K562 treated with DMSO at 1 percent for 12 hours (cell line): ENCODE results near the gene PRAF2. TPM values are rescaled to one million over a fixed set of nuclear protein-coding genes. Genes with fewer than 3 reads are reported as not detected.

Experiments used
- total RNA-seq: library from RNA; unstranded; fragments of 300-600 nt; gene quantifications from 2 replicates; pipeline ENCODE4 v1.2.3, GENCODE V29; 2022; ENCODE audit not compliant: insufficient read depth

The PRAF2 gene
- total RNA-seq = 4.3 and 5.9 TPM in 2 replicates

DNA sequence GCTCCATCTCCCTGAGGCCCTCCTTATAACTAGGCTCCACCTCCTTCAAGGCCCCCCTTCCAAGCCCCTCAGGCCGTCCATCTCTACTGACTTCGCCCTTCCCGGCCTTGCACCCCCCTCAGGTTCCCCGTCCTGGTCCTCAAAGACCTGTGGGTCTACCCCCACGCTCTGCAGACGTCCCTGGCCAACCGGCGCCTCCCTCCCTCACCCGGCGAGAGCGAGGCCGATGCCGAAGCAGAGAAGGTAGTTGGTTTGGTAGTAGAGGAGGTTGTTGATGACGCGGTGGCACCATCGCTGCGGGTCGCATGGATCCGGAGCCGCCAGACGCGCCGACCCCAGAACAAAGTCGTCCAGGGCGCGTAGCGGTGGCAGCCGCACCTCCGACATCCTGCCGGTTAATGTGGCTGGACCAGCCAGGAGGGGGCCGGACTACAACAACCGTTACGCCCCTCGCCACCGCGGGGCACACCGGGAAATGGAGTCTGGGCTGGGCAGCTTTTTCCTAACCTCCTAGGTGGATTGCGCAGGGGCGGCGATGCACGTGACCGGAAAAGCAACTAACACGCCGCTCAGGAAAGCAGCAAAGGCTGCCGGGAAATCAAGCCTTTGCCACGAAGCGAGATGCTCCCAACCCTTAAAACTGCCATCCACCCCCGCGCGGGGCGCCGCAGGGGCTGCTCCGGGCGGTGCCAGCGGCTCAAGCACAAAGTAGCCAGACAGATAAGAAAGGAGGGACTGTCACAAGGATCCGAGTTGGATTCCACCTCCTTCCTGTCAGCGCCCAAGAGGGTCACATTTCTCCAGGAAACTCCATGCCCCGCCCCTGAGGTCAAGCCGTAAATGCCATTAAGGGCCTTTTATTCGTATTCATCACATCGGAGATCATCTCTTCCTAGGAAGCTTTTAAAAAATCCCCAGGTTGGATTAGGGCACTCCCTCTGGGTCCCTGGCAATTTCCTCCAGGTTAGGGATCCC, at the start of gene PRAF2:
TSS of gene PRAF2 (minus strand) at position 402 of the 975 bp plus-strand sequence. CDS start at position 387, 15 bp downstream.

DNA sequence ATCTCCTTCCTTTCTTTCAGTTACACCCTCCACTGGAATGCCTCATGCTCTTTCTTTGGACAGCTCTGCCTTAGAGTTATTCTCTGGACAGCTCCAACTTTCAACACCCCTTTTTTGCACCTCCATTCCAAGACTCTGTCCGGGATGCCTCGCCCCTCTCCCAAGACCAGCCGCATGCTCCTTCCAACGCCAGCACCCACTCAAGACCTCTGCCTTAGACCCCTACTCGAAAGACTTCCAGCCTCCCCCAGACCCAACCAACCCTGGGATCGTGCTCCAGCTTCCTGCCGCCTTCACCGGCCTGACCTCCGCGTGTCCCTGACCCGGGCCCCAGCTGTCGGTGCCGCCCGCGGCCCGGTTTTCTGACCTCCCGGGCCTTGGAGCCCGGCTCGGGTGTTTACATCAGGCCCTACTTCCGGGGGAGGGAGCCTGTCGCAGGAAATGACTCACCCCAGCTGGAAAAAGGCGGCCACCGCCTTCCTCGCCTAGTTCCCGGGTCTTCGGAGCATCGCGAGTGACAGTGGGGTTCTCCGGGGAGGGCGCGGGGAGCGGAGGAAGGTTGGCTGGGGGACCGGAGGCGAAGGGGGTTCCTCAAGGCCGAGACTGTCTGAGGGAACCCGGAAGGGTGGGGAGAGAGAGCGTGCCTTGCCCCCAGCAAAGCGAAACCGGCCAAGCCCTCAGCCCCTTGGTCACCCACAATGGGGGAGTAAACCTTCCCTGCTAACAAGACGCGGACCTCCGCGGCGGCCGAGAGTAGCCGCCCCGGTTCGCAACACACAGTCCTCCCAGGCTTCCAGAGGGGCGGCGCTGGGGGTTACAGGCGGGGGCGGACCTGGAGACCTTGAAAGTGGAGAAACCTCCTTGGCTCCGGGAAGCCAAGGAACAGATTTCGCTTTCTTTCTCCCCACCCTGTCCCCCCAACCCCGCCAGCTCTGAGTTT, 6.0 kb upstream of the PRAF2 start, which contains the start of gene WDR45:
TSS of gene WDR45 (minus strand) at position 399 of the 940 bp plus-strand sequence. CDS start 1,792 bp downstream, outside the sequence.

GRCh38 chrX:49058794-49059193, 15.0 kb downstream of the PRAF2 start, which contains the start of gene CCDC120:
CCDC120 (plus strand) TSS chrX:49058999; CDS start chrX:49062042, 3,043 bp downstream.

GRCh38 chrX:49043220-49043986, 30.4 kb downstream of the PRAF2 start, which contains the start of gene TFE3:
TFE3 (minus strand) TSS chrX:49043357; CDS start chrX:49043226, 131 bp downstream.

Other genes with a start within 250 kb of the PRAF2 start
- gene ERAS, start 247.5 kb downstream of the PRAF2 start, total RNA-seq = not detected in 2 replicates
- gene PCSK1N, start 238.4 kb downstream of the PRAF2 start, total RNA-seq = 1.3 TPM in 1 of 2 replicates, not detected in the other
- 195 and 296 TPM in 2 replicates for gene TIMM17B, start 176.2 kb downstream of the PRAF2 start, total RNA-seq
- gene PQBP1, start 176.1 kb downstream of the PRAF2 start, total RNA-seq = 213 and 271 TPM in 2 replicates
- 31.7 and 33.0 TPM in 2 replicates for gene SLC35A2, start 162.4 kb downstream of the PRAF2 start, total RNA-seq
- gene PIM2, start 155.0 kb downstream of the PRAF2 start, total RNA-seq = 149 and 220 TPM in 2 replicates
- gene OTUD5, start 116.4 kb downstream of the PRAF2 start, total RNA-seq = 63.6 and 90.5 TPM in 2 replicates
- gene KCND1, start 102.2 kb downstream of the PRAF2 start, total RNA-seq = 2.6 and 7.0 TPM in 2 replicates
- gene GRIPAP1, start 71.7 kb downstream of the PRAF2 start, total RNA-seq = 19.6 and 36.3 TPM in 2 replicates
- gene TFE3, start 30.6 kb downstream of the PRAF2 start, total RNA-seq = 20.3 and 40.7 TPM in 2 replicates
- 2.7 and 7.2 TPM in 2 replicates for gene CCDC120, start 15.0 kb downstream of the PRAF2 start, total RNA-seq
- 105 and 118 TPM in 2 replicates for gene WDR45, start 5.9 kb upstream of the PRAF2 start, total RNA-seq
- 42.1 and 46.3 TPM in 2 replicates for gene GPKOW, start 49.7 kb upstream of the PRAF2 start, total RNA-seq
- 3.8 and 7.6 TPM in 2 replicates for gene MAGIX, start 88.8 kb upstream of the PRAF2 start, total RNA-seq
- 196 and 259 TPM in 2 replicates for gene PLP2, start 97.9 kb upstream of the PRAF2 start, total RNA-seq
- 20.3 and 35.1 TPM in 2 replicates for gene PRICKLE3, start 112.4 kb upstream of the PRAF2 start, total RNA-seq
- gene SYP, start 126.2 kb upstream of the PRAF2 start, total RNA-seq = 1.0 TPM in 1 of 2 replicates, not detected in the other
- 0.38 TPM in 1 of 2 replicates, not detected in the other for gene CACNA1F, start 159.3 kb upstream of the PRAF2 start, total RNA-seq
- 29.7 and 31.5 TPM in 2 replicates for gene CCDC22, start 161.5 kb upstream of the PRAF2 start, total RNA-seq
- 0.27 TPM in 1 of 2 replicates, not detected in the other for gene FOXP3, start 190.7 kb upstream of the PRAF2 start, total RNA-seq
- gene PPP1R3F, start 195.8 kb upstream of the PRAF2 start, total RNA-seq = 2.6 and 2.7 TPM in 2 replicates
- gene GAGE10, start 229.6 kb upstream of the PRAF2 start, total RNA-seq = not detected in 2 replicates
- not detected in 2 replicates for gene GAGE12J, start 248.0 kb upstream of the PRAF2 start, total RNA-seq